Measurements from ENCODE around the gene VPS39.

The VPS39 gene

DNA sequence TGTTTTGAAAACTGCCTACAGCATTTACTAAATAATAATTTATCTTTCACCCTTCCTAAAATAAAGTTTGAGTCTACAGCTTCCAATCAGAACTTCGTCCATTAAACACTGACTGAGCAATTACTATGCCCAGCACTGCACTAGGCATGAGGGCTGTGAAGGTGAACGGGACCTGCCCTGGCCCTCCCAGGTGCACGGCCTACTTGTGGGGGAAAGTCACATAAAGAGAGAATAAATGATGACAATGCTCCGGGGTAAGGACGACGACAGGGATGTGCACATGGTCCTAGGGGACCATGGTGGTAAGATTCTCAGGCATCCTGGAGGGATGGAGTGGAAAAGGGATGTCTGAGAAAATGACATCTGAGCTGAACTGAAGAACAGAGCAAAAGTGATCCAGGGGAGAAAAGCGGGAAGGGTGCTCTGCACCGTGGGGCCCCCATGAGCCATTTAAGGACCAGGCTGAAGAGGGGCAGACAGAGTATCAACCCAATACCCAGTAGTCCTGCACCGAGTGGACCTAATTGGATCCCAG is 63.2 kb downstream of the VPS39 start:
- no peak for DNase-seq

DNA sequence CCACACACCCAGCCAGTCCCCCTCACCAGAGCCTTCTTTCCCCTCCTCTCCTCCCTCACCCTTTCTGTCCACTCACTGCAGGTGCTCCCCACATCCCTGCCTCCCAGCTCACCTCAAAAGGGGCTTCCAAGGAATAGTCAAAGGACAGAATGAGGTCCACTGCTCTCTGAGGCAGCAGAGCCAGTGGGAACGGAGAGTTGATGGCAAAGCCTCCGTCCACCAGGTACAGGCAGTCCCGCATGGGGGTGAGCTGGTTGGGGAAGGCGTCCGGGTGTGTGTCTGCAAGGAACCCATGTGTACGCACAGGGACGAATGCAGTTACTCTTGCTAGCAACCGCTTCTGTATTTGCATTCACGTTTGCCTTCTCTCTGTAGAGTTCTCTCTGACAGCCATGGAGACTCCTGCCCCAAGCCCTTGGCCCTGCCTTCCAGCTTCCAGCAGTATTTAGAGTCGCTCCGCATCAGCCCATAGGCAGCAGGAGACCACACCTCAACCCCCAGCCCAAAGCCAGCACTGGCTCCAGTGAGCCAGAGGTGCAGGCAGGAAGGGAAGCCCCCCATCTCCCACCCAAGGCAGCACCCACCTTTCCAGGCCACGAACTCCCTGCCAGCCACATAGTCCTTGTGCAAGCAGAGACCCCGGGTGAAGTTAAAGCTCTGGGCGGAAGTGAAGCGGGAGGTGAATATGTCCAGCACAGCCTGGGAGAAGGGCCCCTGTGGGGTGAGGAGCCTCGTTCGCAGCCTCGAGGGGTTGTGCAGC is 64.1 kb downstream of the VPS39 start:
- no peak for DNase-seq

DNA sequence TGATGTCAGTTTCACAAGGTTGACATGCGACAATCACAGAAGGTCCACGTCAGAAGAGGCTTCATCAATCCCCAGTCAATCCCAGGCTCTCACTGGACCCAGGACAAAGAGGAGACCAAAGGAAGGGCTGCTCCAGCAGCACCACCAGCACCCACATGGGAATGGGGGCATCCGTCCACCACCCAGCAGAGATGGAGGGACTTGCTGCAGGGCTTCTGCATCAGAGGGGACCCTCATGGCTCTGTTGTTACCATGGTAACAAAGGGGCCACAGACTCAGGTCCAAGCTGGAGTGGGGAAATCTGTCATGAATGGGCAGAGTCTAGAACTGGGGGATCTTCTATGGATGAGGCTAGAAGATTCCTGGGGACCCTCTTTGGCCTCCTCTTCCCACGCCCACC is 64.7 kb downstream of the VPS39 start:
- DNase-seq = no peak

DNA sequence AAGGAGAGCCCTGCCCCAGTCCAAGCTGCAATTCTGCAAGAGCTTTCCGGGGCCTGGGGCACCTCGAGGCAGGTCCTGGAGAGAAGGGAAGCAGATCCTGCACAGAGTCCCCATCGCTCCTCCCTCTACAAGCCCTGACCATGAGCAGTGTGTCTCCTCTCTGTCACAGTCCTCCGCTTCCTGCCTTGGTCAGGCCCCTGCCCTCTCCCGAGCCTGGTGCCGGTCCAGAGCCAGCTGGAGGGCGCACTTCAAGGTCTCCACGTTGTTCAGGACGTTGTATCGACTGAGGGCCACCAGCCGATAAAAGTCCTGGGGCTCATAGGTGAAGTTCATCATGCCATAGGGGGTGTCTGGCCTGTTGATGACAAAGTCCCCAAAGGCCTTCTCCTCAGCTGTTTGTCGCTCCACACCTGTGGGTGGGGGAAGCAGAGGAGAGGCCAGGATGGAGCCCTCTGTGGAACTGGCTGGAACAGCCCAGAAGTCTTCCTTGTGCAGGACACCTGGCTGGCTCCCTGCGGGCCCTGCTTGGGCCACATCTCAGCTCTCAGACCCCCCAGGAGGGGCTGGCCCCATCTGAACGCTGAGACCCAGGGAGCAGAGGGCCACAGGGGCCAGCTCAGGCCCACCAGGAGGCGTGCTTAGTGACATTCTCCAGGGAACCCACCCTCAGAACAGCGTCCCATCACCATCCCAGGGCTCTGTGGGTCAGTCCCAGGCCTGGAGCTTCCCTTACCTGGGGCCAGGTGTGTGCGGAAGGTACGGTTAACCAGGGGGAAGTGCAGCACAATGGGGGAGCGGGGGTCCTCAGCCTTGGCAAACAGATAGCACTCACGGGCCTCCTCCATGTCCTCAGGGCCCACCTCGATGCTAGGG is 66.1 kb downstream of the VPS39 start:
- no peak for DNase-seq

DNA sequence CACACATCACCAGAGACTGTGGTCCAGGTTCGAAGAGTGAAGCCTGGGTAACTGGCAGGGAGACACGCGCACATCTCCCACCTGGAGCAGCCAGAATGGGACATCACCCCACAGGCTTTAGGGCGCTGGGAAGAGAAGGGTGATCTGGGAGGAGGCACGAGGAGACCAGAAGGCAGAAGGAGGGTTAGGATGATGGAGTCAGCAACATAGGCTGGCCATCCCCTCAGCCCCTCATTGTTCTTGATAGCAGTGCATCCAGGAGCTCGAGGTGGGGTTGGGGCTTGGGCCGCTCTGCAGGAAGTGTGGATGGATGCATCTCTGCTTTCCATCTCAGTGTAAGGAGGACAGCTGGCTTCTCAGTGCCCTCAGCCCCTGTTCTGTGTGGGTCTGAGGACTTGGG is 66.9 kb downstream of the VPS39 start:
- no peak for DNase-seq

DNA sequence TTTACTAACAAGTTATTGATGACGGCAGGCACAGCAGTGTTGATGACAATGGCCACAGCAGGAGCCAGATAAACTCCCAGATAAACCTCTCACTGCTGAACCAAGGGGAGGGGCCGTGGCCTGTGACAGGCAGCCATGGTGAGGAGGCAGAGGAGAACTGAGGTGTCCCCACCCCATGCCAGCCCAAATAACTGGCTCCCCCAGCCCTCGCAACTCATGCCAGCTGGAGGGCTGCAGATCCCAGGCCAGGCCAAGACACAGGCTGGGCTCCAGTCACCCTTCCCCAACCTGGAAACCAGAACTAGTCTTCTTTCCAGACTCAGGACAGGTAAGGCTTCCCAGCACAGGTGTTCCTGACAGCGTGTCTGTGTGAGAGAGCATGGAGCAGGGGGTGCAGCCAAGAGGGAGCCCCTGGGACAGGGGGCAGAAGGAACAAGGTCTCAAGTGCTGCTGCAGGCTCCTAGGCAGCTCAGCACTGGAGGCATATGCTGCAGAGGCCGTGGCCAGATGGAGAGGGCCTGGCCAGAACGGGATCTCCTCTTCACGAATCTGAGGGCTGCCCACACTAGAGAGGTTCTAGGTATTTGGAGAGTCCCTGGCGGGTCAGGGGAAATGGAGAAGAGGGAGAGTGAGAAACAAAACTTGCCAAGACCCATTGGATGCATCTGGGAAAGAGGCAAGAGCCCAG is 67.6 kb downstream of the VPS39 start:
- DNase-seq = no peak

DNA sequence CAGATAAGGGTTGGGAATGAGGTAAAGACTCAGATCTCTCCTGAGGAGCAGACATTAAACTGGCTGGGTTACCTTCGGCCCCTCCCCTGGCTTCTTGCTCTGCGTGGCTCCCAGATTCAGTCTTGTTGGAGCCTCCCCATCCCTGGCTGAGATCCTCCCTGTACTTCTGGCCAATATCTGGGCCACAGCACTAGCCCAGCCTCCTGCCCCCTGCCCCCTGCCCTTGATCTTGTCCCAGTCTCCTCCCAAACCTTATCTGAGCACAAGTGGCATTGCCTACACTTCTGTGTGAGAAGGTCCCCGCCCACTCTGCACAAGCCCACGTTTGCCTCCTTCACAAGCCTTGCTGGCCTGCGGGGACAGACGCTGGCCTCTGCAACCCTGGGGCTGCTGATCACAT is 68.5 kb downstream of the VPS39 start:
- no peak for DNase-seq

DNA sequence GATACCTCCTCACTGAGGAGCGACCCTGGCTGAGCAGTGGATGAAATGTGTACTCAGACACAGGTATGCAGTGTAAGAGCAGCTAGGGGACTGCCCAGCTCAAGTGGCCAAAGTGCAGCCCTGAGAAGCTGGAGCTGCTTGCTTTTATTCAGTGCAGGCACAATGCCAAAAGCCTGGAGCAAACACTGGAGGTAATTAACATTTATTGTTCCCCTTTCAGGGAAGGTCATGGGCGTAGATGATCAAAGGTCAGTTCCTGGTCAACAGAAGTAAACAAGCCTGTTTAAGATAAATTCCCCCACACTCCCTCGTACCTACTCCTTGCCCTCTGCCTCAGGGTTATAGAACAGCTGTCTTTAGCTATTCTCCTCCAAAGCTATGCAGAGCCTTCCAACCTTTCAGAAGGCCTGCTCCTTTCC is 69.1 kb downstream of the VPS39 start:
- DNase-seq = no peak

DNA sequence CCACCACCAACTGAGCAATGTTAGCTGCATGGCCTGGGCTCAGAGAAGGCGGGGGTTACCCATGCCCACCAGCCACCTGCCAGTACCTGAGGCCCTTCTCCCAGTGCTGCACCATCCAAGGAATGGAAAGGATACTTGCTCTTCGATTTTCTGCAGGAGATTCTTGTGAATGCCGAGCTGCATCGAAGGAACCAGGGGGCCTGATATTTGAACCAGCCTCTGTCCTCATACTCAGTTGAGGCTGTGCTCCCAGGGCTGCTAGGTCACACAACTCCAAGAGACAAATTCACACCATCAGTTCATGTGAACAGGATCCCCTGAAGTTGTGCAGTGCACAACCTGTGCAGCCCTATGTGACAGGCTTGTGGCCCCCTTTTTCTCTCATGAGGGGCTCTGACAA is 69.7 kb downstream of the VPS39 start:
- DNase-seq = no peak

DNA sequence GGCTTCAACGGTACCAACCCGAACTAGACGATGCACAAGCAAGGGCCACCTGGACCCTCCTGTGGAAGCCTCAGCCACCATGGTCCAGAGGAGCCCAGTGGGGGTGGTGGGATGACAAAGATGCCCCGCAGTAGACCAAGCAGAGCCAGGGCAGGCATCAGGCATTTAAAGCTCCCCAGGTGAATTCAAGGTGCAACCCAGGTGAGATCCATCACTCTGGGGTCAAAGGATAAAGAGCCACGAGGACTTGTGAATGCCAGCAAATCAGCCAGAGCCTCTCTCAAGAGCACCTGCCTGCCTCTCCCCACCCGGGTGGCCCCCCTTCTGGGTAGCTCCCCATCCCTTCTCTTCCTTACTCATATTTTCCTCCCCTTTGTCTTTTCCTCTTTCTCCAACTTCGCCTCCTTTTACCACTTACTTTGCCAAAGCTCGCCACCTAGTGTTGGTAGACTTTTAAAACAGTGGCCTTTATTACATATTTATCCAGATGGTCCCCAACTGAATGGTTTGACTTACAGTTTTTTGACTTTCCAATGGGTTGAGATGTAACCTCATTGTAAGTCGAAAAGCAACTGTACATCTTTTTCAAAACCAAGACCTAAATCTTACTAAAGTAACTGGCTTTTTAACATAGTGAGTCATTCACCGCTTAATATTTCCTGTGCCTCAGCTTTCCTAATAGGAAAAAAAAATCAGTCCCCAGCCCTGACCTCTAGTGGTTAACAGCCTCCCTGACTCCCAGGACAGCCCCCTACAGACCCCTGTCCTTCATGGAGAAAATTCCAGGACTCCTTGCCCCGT is 70.4 kb downstream of the VPS39 start:
- DNase-seq = peak in 1 of 2 experiments; percentile 12

DNA sequence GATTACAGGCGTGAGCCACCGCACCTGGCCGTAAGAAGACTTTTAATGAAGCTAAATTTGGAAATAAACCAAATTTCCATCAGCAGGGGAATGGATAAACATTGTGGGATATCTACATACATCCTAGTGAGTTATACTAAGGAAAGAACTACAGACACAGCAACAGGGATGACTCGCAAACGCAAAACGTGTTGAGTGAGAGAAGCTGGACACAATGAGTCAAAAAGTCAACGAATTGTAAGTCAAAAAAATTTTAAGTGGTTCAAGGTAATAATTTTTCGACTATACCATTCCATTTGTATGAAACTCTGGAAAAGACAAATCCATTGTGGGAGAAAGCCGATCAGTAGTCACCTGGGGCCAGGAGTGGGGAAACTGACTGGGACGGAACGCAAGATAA is 71.6 kb downstream of the VPS39 start:
- no peak for DNase-seq

DNA sequence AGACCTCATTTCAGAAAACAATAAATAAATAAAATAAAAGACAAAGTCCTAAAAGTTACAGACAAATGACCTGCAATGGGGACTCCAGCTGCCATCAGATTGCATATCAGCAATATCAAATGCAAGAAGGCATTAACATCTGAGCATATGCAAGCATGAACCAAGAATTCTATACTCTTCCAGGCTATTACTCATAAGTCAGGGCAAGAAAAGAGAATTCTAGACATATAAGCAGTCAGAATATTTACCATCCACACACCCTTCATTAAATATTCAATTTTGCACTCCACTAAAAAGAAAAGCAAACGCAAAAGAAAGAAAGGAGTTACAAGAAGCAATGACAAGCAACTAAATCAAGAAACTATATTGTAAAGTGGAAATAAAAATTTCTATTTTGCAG is 72.8 kb downstream of the VPS39 start:
- no peak for DNase-seq

DNA sequence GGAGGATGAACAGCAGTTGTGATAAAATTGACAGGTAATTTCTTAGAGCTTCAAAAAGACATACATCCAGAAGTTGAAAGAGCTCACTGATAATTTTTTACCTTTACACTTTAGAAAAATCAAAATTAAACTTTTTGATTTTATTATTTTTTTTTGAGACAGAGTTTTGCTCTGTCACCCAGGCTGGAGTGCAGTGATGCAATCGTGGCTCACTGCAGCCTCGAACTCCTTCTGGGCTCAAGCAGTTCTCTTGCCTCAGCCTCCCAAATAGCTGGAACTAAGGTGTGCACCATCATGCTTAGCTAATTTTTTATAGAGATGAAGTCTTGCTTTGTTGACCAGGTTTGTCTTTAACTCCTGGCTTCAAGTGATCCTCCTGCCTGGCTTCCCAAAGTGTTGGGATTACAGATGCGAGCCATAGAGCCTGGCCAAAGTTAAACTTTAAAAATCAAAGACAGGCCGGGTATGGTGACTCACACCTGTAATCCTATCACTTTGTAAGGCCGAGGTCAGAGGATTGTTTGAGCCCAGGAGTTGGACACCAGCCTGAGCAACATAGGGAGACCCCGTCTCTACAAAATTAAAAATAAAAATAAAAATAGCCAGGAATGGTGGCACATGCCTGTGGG is 73.4 kb downstream of the VPS39 start:
- DNase-seq = no peak

DNA sequence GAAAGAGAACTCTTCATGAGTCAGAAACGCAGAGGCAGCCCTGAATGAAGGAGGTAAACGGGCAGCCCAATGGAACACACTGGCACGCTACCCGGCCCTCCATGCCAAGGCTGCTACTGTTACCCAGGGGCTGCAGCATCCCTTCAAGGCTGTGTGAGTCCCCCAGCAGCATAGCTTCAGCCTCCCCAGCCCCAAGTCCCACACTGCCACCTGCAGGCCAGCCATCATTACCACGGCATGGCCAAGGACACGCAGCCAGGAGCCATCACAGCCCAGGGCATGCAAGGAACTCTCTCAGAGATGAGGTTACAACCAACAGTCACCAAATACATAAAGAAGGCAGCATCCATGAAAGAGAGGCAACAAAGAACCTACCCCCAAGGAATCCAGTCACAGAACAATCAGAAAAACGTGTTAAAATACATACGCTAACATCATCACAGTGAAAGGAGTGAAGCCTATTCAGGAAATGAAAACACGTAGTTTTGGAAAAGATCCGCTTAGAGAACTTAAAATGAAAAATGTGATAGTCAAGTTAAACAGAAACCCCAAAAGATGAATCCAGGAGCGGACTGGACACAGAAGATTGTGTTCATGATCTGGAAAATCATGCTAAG is 74.1 kb downstream of the VPS39 start:
- DNase-seq = peak in 1 of 2 experiments; percentile 25

DNA sequence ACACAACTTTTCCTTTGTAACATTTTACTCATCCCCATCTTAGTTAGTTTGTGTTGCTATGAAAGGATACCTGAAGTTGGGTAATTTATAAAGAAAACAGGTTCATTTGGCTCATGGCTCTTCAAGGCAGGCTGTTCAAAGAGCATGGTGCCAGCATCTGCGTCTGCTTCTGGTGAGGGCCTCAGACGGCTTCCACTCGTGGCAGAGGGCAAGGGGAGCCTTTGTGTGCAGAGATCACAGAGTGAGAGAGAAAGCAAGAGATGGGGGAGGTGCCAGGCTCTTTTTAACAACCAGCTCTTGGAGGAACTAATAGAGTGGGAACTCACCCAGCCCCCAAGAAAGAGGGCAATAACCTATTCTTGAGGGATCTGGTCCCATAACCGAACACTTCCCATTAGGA is 74.7 kb downstream of the VPS39 start:
- DNase-seq = no peak

DNA sequence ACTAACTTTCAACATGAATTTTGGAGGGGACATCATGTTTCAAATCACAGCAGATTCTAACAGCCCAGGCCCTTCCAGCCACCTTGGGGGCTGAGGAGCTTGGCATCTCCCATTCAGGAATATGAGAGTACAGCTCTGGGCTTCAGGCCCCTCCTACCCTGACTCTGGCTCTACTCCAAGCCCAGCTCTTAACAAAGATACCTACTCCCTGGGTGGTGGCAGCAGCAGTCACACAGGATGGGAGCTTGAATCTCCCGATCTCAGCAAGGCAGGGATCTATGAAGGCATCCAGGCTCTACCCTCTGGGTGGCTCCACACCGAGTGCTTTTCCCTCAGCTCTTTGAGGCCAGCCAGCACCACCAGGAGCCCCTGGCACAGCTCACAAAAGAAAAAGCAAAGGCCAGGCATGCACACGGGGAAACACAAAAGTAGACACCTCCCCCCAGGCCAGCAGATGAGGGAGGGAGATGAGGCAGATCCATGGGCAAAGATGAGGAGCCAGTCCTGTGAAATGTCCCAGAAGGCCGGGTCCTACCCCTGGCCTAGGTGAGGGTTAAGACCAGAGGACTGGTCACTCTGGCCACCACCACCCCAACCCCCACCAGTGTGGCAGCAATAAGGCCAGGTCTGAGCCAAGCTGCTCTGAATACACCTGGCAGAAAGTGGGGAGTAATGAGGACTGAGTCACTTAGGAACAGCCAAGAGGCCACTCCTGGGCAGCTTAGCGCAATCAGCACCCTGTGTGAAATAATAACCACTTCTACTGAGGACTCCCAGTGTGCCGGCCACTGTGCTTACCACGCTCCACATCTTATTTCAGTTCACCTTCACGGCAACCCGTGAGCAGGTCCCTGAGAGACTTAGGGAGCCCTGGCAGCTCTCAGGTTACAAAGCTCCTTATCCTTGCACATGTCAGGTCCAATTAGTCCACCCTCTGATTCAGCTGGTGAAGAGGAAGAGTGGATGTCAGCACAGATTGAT is 76.0 kb downstream of the VPS39 start:
- DNase-seq = peak in 1 of 2 experiments; percentile 40

DNA sequence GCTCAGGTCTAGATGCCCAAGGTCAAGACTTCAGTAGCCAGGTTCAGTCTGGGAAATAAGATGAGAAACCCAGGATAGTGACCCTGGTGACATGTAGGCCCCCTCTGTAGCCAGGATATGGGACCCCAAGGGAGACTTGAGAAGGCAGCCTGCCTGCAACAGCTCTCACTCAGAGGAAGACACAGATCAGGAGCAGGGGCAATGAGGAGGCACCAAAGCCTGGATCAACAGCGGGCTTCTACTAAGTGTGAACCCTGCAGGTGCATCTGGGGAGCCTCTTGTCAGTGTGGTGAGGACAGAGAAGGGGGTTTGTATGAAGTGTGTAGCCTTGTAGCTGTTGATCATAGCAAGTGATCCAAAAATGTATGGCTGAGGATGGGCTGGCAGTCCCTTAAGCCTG is 77.1 kb downstream of the VPS39 start:
- no peak for DNase-seq

DNA sequence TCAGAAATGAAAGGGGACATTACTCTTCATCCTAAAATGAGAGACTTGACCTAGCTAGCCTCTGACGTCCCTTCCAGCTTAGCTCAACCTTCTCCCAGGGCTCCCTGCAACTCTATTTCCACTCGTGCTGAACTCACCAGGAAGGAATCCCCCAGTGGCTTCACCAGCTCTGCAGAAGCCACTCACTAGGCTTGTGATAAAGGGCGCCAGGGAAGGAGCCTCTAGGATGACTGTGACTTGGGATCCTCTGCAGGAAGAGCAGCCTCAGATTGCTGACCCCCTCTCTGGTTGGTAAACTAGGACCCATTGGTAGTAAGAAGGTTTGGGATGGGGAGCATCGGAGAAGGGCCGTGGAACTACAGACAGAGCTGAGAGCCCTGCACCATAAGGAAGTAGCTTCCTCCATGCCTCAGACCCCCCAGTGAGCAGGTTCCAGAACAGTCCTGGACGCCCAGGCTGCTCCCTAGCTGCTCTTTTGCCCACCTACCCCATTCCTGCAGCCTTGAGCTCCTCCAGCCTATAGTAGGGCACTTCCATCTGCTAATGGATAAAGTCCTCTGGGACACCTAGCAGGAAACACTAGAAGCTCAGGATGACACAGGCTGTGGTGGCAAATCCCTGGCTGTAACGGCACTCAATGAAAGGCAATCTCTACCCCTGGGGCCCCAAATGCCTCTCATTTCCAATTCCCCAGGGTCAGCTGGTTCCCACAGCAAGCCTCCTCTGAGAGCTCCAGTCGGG is 77.7 kb downstream of the VPS39 start:
- no peak for DNase-seq

DNA sequence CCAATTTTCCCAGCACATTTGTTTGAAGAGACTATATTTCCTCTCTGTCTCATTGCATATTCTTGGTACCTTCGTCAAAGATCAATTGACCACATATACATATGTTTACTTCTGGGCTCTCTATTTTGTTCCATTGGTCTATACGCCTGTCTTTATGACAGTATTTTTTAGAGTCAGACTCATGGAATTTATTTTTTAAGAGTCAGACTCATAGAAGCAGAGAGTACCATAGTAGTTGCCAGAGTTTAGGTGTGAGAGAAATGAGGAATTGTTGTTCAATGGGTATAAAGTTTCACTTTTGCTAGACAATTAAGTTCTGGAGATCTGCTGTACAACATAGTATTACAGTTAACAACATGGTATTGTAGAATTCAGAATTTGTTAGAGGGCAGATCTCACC is 78.7 kb downstream of the VPS39 start:
- no peak for DNase-seq

DNA sequence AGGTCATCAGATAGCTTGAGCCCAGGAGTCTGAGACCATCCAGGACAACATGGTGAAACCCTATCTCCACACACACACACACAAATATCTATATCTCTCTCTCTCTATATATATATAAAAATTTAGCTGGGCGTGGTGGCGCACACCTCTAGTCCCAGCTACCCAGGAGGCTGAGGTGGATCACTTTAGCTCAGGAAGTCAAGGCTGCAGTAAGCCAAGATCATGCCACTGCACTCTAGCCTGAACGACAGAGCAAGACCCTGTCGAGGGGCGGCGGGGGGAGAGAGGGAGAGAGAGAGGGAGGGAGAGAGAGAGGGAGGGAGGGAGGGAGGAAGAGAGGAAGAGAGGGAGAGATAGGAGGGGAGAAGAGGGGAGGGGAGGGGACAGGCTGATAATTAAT is 79.6 kb downstream of the VPS39 start:
- DNase-seq = no peak
